ENCODE measurements around the gene SHC4.

DNA sequence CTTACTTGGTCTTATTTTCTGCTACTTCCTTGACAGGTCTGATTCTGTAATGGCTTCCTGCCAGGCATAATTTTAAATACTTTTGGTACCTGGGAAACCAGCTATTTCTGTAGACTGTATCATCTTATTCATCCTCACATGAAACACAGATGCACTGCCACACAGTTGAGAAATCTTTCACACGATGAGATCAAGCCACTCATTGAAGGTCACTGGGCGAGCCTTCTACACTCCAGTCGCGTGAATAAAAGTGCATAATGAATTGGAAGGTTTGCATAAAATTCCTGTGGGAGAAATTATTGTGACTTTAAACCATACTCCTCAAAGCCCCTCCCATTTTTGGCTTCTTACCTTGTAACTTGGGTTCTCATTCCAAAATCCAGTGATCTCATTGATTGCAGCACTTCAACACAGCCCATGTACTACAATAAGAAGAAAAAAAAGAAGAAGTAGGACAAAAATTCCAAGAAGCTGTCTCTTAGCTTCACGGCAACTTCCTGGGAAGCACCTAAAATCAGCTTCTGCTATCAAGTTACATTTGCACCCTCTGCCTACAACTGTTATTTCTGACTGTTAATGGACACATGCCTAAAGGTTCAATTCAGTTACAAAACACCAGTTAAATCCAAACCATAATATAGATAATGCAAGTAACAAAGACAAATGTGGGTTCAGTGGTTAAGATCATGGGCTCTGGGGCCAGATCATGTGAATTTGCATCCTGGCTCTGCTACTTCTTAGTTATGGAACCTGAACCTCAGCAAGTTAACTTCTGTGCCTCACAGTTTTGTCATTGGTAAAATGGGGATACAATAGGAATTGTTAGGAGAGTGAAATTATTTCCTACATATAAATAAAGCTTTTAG, 39.0 kb downstream of the SHC4 start:
- TF ChIP-seq, protein P1, sequence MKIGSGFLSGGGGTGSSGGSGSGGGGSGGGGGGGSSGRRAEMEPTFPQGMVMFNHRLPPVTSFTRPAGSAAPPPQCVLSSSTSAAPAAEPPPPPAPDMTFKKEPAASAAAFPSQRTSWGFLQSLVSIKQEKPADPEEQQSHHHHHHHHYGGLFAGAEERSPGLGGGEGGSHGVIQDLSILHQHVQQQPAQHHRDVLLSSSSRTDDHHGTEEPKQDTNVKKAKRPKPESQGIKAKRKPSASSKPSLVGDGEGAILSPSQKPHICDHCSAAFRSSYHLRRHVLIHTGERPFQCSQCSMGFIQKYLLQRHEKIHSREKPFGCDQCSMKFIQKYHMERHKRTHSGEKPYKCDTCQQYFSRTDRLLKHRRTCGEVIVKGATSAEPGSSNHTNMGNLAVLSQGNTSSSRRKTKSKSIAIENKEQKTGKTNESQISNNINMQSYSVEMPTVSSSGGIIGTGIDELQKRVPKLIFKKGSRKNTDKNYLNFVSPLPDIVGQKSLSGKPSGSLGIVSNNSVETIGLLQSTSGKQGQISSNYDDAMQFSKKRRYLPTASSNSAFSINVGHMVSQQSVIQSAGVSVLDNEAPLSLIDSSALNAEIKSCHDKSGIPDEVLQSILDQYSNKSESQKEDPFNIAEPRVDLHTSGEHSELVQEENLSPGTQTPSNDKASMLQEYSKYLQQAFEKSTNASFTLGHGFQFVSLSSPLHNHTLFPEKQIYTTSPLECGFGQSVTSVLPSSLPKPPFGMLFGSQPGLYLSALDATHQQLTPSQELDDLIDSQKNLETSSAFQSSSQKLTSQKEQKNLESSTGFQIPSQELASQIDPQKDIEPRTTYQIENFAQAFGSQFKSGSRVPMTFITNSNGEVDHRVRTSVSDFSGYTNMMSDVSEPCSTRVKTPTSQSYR (CRISPR knock-in tag; IDR thresholded peaks at IDR 0.05) = no peak
- TF ChIP-seq, protein P2, sequence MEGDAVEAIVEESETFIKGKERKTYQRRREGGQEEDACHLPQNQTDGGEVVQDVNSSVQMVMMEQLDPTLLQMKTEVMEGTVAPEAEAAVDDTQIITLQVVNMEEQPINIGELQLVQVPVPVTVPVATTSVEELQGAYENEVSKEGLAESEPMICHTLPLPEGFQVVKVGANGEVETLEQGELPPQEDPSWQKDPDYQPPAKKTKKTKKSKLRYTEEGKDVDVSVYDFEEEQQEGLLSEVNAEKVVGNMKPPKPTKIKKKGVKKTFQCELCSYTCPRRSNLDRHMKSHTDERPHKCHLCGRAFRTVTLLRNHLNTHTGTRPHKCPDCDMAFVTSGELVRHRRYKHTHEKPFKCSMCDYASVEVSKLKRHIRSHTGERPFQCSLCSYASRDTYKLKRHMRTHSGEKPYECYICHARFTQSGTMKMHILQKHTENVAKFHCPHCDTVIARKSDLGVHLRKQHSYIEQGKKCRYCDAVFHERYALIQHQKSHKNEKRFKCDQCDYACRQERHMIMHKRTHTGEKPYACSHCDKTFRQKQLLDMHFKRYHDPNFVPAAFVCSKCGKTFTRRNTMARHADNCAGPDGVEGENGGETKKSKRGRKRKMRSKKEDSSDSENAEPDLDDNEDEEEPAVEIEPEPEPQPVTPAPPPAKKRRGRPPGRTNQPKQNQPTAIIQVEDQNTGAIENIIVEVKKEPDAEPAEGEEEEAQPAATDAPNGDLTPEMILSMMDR (IDR thresholded peaks at IDR 0.05) = no peak
- TF ChIP-seq NFE2L1 (CRISPR knock-in tag; IDR thresholded peaks at IDR 0.05) (no peak), TCF7 (CRISPR knock-in tag; IDR thresholded peaks at IDR 0.05; ENCODE audit: low read depth) (no peak), FOXK1 (CRISPR knock-in tag; IDR thresholded peaks at IDR 0.05) (no peak)
- TF ChIP-seq, protein P3, sequence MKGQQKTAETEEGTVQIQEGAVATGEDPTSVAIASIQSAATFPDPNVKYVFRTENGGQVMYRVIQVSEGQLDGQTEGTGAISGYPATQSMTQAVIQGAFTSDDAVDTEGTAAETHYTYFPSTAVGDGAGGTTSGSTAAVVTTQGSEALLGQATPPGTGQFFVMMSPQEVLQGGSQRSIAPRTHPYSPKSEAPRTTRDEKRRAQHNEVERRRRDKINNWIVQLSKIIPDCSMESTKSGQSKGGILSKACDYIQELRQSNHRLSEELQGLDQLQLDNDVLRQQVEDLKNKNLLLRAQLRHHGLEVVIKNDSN (CRISPR knock-in tag; IDR thresholded peaks at IDR 0.05) = no peak
